Calu3 (cell line): Measurements from ENCODE around the gene C14orf39. TPM values are rescaled to one million over a fixed set of nuclear protein-coding genes. Genes with fewer than 3 reads are reported as not detected.

ENCODE experiments used
- BruUV-seq: library from RNA; stranded (reverse); fragments of 400-500 nt; replicated peaks from 2 replicates; lab custom pipeline; 2021; lab: Mats Ljungman, UMichigan
- CTCF ChIA-PET: fragments of 300-600 bp; sonication (Branson Sonifier 250); formaldehyde crosslinking; loops from one replicate; lab custom pipeline; 2022; ENCODE audit warnings: antibody characterized with exemption; lab: Charles Lee
- DNase-seq: peaks from one replicate; pipeline ENCODE4 v3.0.0; 2022
- H3K27ac Mint-ChIP-seq: one replicate; pipeline ENCODE4 v1.8.0; 2022; ENCODE audit warnings: mixed read lengths; ENCODE audit not compliant: unreplicated experiment
- H3K27me3 Mint-ChIP-seq: one replicate; pipeline ENCODE4 v1.8.0; 2022; ENCODE audit warnings: mixed read lengths; ENCODE audit not compliant: unreplicated experiment
- H3K36me3 Mint-ChIP-seq: one replicate; pipeline ENCODE4 v1.8.0; 2022; ENCODE audit warnings: mild to moderate bottlenecking, moderate library complexity, mixed read lengths; ENCODE audit not compliant: insufficient read depth, unreplicated experiment
- H3K4me1 Mint-ChIP-seq: one replicate; pipeline ENCODE4 v1.8.0; 2022; ENCODE audit warnings: mild to moderate bottlenecking, low read depth, mixed read lengths; ENCODE audit not compliant: unreplicated experiment
- H3K4me3 Mint-ChIP-seq: one replicate; pipeline ENCODE4 v1.8.0; 2022; ENCODE audit warnings: mild to moderate bottlenecking, low read depth, moderate library complexity, mixed read lengths; ENCODE audit not compliant: unreplicated experiment
- H3K9me3 Mint-ChIP-seq: one replicate; pipeline ENCODE4 v1.8.0; 2022; ENCODE audit warnings: low read depth, mixed read lengths; ENCODE audit not compliant: unreplicated experiment
- CTCF ChIP-seq: fragments of 200-600 bp; IDR thresholded peaks from one replicate; pipeline ENCODE4 v1.8.0; 2022; ENCODE audit warnings: antibody characterized with exemption; ENCODE audit not compliant: unreplicated experiment
- intact Hi-C: fragments of 100-400 bp; cut with micrococcal nuclease; formaldehyde crosslinking; loops from one replicate; pipeline ENCODE4 v1.10.0; 2022; ENCODE audit not compliant: unreplicated experiment
- total RNA-seq: library from RNA; stranded (reverse); gene quantifications from 2 replicates; pipeline ENCODE4 v1.2.3, GENCODE V29; 2022

Gene C14orf39
- total RNA-seq, 1 experiment from 2014 or later: not detected

- Mint-ChIP-seq H3K9me3 (no peaks in the 10 kb centered on the region), H3K4me3 (no peak overlapping the region), H3K27me3 (peaks cover 50% of the 10 kb centered on the region), H3K36me3 (peaks cover 9% of the 10 kb centered on the region), H3K4me1 (no peaks in the 10 kb centered on the region), H3K27ac (no peak overlapping the region)
- no TSS peak for BruUV-seq
- DNase-seq: no peak
- TF ChIP-seq CTCF: no peak
- CTCF ChIA-PET: no interaction called here
- intact Hi-C loops: no loop called here
These were observed 24.5 kb upstream of the C14orf39 start for GRCh38 chr14:60510254-60510950.

GRCh38 chr14:60509438-60510253 lies 23.8 kb upstream of the C14orf39 start:
- no peak for TF ChIP-seq CTCF
- Mint-ChIP-seq H3K4me3 (no peak overlapping the region), H3K9me3 (no peaks in the 10 kb centered on the region), H3K27me3 (peaks cover 50% of the 10 kb centered on the region), H3K36me3 (peaks cover 5% of the 10 kb centered on the region), H3K27ac (no peak overlapping the region), H3K4me1 (no peaks in the 10 kb centered on the region)
- no peak for DNase-seq
- no TSS peak for BruUV-seq
- intact Hi-C loops: no loop called here
- CTCF ChIA-PET: interaction anchor here (0.7 kb wide), 1 partner anchor 57 kb away, joined by 3 read pairs; no protein-coding TSS in a partner anchor

GRCh38 chr14:60508707-60509437 lies 23.0 kb upstream of the C14orf39 start, which contains the start of gene SIX6:
Gene SIX6, plus strand, starts transcription at chr14:60509146. Its CDS starts 253 bp downstream, at chr14:60509399.
- Mint-ChIP-seq H3K4me3 (no peak within 1 kb of the TSS), H3K27me3 (peaks cover 42% of the 10 kb centered on the region), H3K4me1 (no peaks in the 10 kb centered on the region), H3K9me3 (no peaks in the 10 kb centered on the region), H3K36me3 (no peaks in the 10 kb centered on the region), H3K27ac (no peak within 1 kb of the TSS)
- no TSS peak for BruUV-seq
- CTCF ChIA-PET: interaction anchor here (0.7 kb wide), 1 partner anchor 56 kb away, joined by 3 read pairs; no protein-coding TSS in a partner anchor
- TF ChIP-seq CTCF: no peak
- intact Hi-C loops: no loop called here
- DNase-seq: no peak

GRCh38 chr14:60508363-60508706 lies 22.5 kb upstream of the C14orf39 start:
- no peak overlapping the region for H3K4me3 Mint-ChIP-seq
- no peak overlapping the region for H3K27ac Mint-ChIP-seq
- no peaks in the 10 kb centered on the region for H3K36me3 Mint-ChIP-seq
- no peaks in the 10 kb centered on the region for H3K9me3 Mint-ChIP-seq
- BruUV-seq: no TSS peak
- TF ChIP-seq CTCF: no peak
- intact Hi-C loops: no loop called here
- CTCF ChIA-PET: no interaction called here
- no peaks in the 10 kb centered on the region for H3K4me1 Mint-ChIP-seq
- no peak for DNase-seq
- H3K27me3 Mint-ChIP-seq: peaks cover 36% of the 10 kb centered on the region
